C4-2B (cell line): Measurements from ENCODE around the gene QKI.

Experiments used
- ZFX ChIP-seq: fragments of 450-650 bp; IDR thresholded peaks from 2 replicates; pipeline ENCODE4 v1.6.1; 2017
- TF ChIP-seq, protein P1 (sequence below): fragments of 450-650 bp; conservative IDR thresholded peaks from 2 replicates; pipeline ENCODE4 v1.5.1; 2017; ENCODE audit warnings: mild to moderate bottlenecking

DNA sequence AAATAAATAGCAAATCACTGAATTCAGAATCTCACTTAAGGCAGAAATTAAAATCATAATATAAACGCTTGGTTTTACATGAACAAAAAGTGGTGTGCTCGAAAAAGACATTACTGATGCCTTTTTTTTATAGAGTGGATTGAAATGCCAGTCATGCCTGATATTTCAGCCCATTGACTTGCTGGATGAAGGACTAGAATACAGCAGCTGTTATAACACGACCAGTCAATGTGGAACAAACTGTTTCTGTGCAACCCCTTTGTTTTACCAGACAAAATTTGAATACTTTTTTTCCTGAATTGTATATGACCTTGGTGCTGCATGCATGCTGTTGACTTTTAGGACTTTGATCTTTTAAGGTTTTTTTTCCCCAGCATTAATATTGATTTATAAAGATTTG is 150.0 kb downstream of the QKI start:
- TF ChIP-seq, protein P1, sequence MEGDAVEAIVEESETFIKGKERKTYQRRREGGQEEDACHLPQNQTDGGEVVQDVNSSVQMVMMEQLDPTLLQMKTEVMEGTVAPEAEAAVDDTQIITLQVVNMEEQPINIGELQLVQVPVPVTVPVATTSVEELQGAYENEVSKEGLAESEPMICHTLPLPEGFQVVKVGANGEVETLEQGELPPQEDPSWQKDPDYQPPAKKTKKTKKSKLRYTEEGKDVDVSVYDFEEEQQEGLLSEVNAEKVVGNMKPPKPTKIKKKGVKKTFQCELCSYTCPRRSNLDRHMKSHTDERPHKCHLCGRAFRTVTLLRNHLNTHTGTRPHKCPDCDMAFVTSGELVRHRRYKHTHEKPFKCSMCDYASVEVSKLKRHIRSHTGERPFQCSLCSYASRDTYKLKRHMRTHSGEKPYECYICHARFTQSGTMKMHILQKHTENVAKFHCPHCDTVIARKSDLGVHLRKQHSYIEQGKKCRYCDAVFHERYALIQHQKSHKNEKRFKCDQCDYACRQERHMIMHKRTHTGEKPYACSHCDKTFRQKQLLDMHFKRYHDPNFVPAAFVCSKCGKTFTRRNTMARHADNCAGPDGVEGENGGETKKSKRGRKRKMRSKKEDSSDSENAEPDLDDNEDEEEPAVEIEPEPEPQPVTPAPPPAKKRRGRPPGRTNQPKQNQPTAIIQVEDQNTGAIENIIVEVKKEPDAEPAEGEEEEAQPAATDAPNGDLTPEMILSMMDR, result no peak
- no peak for TF ChIP-seq ZFX
